ENCODE measurements around the gene ZNF574.

ZNF574 gene

DNA sequence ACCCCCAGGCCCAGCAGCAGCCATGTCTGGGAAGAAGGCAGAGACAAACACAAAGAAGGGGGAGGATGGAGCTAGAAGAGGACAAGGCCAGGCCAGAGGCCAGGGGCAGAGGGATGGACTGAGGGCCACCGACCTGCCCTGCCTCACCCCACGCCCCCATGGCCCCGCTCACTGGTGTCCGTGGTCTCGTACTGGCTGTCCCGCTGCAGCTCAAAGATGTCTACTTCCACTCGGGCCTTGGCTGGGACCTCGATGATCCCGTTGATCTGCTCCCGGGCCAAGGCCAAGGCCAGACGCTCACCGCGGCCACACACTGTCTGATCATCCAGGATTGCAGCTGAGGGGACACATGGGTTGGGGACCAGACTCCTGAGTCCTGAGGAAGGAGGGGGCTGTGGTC is 10.9 kb upstream of the ZNF574 start:
- peaks cover 10% of the 10 kb centered on the region for H3K27me3 ChIP-seq (ENCODE audit: insufficient read depth, poor library complexity, severe bottlenecking)
- TF ChIP-seq SPI1 (IDR thresholded peaks at IDR 0.05; ENCODE audit: borderline replicate concordance, low read depth) (no peak), GABPA (IDR thresholded peaks at IDR 0.05; ENCODE audit: low read depth) (no peak), POLR2AphosphoS5 (IDR thresholded peaks at IDR 0.05; ENCODE audit: low read depth) (no peak)
- TF ChIP-seq, protein P1, sequence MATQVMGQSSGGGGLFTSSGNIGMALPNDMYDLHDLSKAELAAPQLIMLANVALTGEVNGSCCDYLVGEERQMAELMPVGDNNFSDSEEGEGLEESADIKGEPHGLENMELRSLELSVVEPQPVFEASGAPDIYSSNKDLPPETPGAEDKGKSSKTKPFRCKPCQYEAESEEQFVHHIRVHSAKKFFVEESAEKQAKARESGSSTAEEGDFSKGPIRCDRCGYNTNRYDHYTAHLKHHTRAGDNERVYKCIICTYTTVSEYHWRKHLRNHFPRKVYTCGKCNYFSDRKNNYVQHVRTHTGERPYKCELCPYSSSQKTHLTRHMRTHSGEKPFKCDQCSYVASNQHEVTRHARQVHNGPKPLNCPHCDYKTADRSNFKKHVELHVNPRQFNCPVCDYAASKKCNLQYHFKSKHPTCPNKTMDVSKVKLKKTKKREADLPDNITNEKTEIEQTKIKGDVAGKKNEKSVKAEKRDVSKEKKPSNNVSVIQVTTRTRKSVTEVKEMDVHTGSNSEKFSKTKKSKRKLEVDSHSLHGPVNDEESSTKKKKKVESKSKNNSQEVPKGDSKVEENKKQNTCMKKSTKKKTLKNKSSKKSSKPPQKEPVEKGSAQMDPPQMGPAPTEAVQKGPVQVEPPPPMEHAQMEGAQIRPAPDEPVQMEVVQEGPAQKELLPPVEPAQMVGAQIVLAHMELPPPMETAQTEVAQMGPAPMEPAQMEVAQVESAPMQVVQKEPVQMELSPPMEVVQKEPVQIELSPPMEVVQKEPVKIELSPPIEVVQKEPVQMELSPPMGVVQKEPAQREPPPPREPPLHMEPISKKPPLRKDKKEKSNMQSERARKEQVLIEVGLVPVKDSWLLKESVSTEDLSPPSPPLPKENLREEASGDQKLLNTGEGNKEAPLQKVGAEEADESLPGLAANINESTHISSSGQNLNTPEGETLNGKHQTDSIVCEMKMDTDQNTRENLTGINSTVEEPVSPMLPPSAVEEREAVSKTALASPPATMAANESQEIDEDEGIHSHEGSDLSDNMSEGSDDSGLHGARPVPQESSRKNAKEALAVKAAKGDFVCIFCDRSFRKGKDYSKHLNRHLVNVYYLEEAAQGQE (IDR thresholded peaks at IDR 0.05; ENCODE audit: insufficient replicate concordance, low read depth): no peak
- TF ChIP-seq, protein P2, sequence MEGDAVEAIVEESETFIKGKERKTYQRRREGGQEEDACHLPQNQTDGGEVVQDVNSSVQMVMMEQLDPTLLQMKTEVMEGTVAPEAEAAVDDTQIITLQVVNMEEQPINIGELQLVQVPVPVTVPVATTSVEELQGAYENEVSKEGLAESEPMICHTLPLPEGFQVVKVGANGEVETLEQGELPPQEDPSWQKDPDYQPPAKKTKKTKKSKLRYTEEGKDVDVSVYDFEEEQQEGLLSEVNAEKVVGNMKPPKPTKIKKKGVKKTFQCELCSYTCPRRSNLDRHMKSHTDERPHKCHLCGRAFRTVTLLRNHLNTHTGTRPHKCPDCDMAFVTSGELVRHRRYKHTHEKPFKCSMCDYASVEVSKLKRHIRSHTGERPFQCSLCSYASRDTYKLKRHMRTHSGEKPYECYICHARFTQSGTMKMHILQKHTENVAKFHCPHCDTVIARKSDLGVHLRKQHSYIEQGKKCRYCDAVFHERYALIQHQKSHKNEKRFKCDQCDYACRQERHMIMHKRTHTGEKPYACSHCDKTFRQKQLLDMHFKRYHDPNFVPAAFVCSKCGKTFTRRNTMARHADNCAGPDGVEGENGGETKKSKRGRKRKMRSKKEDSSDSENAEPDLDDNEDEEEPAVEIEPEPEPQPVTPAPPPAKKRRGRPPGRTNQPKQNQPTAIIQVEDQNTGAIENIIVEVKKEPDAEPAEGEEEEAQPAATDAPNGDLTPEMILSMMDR (IDR thresholded peaks at IDR 0.05; ENCODE audit: insufficient read depth, low read length): no peak
- no peak for DNase-seq (ENCODE audit: low read depth in 1 of 2, low spot score in 1 of 2)
- no peak overlapping the region for H3K4me3 ChIP-seq (replicated peaks; ENCODE audit: insufficient read depth, low read length)
- no peak overlapping the region for H3K27ac ChIP-seq (replicated peaks)

DNA sequence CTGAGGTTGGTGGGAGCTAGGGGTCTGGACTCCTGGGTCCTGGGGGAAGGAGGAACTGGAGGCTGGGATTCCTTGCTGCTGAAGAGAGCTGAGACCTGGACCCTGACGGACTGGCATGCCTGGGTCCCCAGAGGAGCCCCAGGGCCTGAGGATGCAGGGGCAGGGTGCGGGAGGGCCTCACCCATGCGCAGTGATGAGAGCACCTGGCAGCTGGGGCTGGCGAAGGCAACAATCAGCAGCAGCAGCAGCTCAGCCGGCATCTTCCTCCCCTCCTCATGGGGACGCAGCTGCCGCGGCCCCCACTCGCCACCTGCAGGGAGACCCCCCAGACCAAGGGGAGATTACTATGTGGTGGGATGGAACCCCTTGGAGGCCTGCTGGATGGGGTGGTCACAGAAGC is 10.5 kb upstream of the ZNF574 start:
- H3K27ac ChIP-seq (replicated peaks): no peak overlapping the region
- DNase-seq (ENCODE audit: low read depth in 1 of 2, low spot score in 1 of 2): no peak
- H3K27me3 ChIP-seq (ENCODE audit: insufficient read depth, poor library complexity, severe bottlenecking): peaks cover 12% of the 10 kb centered on the region
- no peak overlapping the region for H3K4me3 ChIP-seq (replicated peaks; ENCODE audit: insufficient read depth, low read length)
- TF ChIP-seq SPI1 (IDR thresholded peaks at IDR 0.05; ENCODE audit: borderline replicate concordance, low read depth): no peak
- TF ChIP-seq GABPA (IDR thresholded peaks at IDR 0.05; ENCODE audit: low read depth): no peak
- no peak for TF ChIP-seq POLR2AphosphoS5 (IDR thresholded peaks at IDR 0.05; ENCODE audit: low read depth)
- TF ChIP-seq, protein P2 (IDR thresholded peaks at IDR 0.05; ENCODE audit: insufficient read depth, low read length): no peak

DNA sequence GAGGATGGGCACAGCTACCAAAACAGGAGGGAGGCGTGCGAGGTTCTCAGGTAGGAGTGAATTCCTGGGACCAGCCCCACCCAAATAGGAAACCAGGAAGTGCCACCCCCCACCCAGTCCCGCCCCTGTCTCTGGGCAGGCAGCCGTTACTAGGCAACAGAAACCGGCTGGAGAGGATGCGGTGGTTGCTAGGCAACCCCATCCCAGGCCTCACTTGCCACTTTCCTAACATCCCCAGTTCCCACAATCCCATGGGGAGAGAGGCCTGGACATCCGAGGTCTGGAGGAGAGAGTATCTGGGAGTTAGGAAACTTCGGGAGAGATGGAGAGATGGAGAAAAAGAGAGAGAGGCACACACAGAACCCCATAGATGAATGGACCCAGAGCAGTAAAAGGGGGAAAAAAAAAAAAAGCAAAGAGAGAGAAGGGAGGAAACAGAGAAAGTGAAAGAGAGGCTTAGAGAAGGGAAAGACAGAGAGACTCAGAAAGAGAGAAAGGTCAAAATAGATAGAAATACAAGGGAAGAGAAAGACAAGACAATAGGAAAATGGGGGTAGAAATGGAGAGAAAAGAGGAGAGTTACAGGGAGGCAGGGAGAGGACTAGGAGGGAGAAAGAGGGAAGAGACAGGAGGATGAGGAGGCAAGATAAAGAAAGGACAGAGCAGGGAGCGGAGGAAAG is 9.8 kb upstream of the ZNF574 start:
- TF ChIP-seq, protein P2 (IDR thresholded peaks at IDR 0.05; ENCODE audit: insufficient read depth, low read length): no peak
- TF ChIP-seq GABPA (IDR thresholded peaks at IDR 0.05; ENCODE audit: low read depth) (no peak), SPI1 (IDR thresholded peaks at IDR 0.05; ENCODE audit: borderline replicate concordance, low read depth) (no peak), POLR2AphosphoS5 (IDR thresholded peaks at IDR 0.05; ENCODE audit: low read depth) (no peak)
- TF ChIP-seq, protein P1 (IDR thresholded peaks at IDR 0.05; ENCODE audit: insufficient replicate concordance, low read depth): no peak
- Histone ChIP-seq H3K27ac (replicated peaks) (no peak overlapping the region), H3K27me3 (ENCODE audit: insufficient read depth, poor library complexity, severe bottlenecking) (peaks cover 12% of the 10 kb centered on the region), H3K4me3 (replicated peaks; ENCODE audit: insufficient read depth, low read length) (no peak overlapping the region)
- DNase-seq (ENCODE audit: low read depth in 1 of 2, low spot score in 1 of 2): peak in 1 of 2 experiments; percentile 8

Measured in HL-60 (cell line).